ENCODE measurements around the gene OTOGL.

DNA sequence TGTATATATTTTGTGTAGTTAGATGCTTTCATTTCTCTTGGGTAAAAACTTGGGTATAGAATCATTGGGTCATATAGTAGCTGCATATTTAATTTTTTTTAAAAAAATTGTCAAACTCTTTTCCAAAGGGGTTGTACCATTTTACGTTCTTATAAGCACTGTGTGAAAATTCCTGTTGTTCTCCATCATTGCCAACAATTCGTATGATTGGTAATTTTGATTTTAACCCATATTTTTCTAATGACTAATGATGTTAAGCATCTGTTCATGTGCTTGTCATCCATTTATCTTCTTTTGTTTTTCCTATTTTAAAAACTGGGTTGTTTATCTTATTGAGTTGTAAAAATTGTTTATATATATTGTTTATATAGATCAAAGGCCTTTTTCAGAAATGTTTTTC lies 77.4 kb downstream of the OTOGL start:
- TF ChIP-seq CTCF (IDR thresholded peaks at IDR 0.05) (no peak), EP300 (IDR thresholded peaks at IDR 0.05) (no peak), POLR2AphosphoS5 (IDR thresholded peaks at IDR 0.05) (no peak)

Data from suprapubic skin (tissue), 4 donors.